ENCODE measurements around the gene LOXL4. TPM values are rescaled to one million over a fixed set of nuclear protein-coding genes. Genes with fewer than 3 reads are reported as not detected.

Gene LOXL4
- total RNA-seq, 1 experiment from 2014 or later = 0.13 TPM

DNA sequence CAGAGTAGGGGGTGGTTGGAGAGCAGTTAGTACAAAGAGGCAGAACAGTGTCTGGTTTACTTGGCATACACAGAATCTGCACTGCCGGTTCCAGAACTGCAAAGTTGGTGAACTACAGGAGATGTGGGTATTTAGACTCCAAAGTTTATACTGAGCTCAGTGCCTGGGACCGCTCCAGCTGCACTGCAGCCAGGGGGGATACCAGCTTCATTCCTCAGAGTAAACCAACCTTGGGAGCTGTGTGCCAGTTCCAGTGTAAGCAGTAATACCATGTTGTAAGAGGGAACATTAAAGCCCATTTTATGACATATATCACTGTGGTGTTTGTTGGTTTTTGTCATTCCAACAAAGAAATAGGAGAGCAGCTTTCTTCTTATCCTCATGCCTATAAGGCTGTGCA, 23.4 kb downstream of the LOXL4 start:
- Histone ChIP-seq H2AK5ac (ENCODE audit: insufficient read length, low read length) (no peak overlapping the region), H3K79me2 (ENCODE audit: insufficient read depth, low read length) (no peaks in the 10 kb centered on the region), H3K27me3 (ENCODE audit: insufficient read depth, low read length) (no peaks in the 10 kb centered on the region), H2BK12ac (ENCODE audit: insufficient read length, low read depth, low read length) (no peak overlapping the region), H4K8ac (replicated peaks; ENCODE audit: insufficient read length, low read depth, low read length) (no peak overlapping the region), H2AFZ (ENCODE audit: low read length) (no peak overlapping the region), H3K79me1 (ENCODE audit: insufficient read depth, low read depth, low read length, poor library complexity, severe bottlenecking) (no peaks in the 10 kb centered on the region), H3K23ac (ENCODE audit: insufficient read length, low read depth, low read length) (no peak overlapping the region), H3K56ac (ENCODE audit: insufficient read length, low read depth, low read length) (no peak overlapping the region), H3K4me2 (ENCODE audit: insufficient read depth, insufficient read length, low read length) (no peak overlapping the region), H3K9ac (ENCODE audit: extremely low read depth, insufficient read length, low read length) (no peak overlapping the region), H3K4ac (ENCODE audit: low read depth, low read length) (no peak overlapping the region), H3K23me2 (ENCODE audit: insufficient read length, low read depth, low read length, poor library complexity, severe bottlenecking) (no peaks in the 10 kb centered on the region), H3K14ac (ENCODE audit: insufficient read depth, low read length) (no peak overlapping the region), H3K18ac (ENCODE audit: insufficient read length, low read depth, low read length) (no peak overlapping the region), H2BK20ac (ENCODE audit: low read depth, low read length, poor library complexity, severe bottlenecking) (no peak overlapping the region), H4K91ac (ENCODE audit: insufficient read length, low read depth, low read length) (no peak overlapping the region), H2BK5ac (ENCODE audit: insufficient read length, low read length) (no peak overlapping the region), H2BK15ac (ENCODE audit: low read depth, low read length) (no peak overlapping the region), H3T11ph (ENCODE audit: low read length) (no peak overlapping the region), H3K27ac (ENCODE audit: insufficient read length, low read depth, low read length) (no peak overlapping the region), H4K5ac (ENCODE audit: insufficient read length, low read depth, low read length) (no peak overlapping the region), H3K9me3 (ENCODE audit: control insufficient read depth, low read depth, low read length) (no peaks in the 10 kb centered on the region), H2BK120ac (ENCODE audit: low read depth, low read length, poor library complexity, severe bottlenecking) (no peak overlapping the region), H3K4me1 (ENCODE audit: insufficient read depth, low read length) (no peaks in the 10 kb centered on the region), H4K20me1 (ENCODE audit: control insufficient read depth, insufficient read depth, insufficient read length) (no peaks in the 10 kb centered on the region)
- peaks cover 3 to 27% (median 14%) of the 10 kb centered on the region in 3 experiments; a peak in 6 of 7 replicates for H3K36me3 Mint-ChIP-seq (ENCODE audit: insufficient read depth in 1 of 3, low read depth in 3 of 3)
- no CpG with 5 or more reads among the region's 2 CpGs for WGBS (ENCODE audit: extremely low coverage, insufficient read length, low lambda C conversion rate)
- H3K4me3 Mint-ChIP-seq = no peak overlapping the region
- H3K4me1 Mint-ChIP-seq = peaks cover 0 to 4% of the 10 kb centered on the region in 2 experiments; a peak in 2 of 4 replicates
- no peaks in the 10 kb centered on the region for H3K27me3 Mint-ChIP-seq (ENCODE audit: low read depth)
- no peak for TF ChIP-seq CTCF (conservative IDR thresholded peaks at IDR 0.05)
- no peak overlapping the region for H3K27ac Mint-ChIP-seq
- H3K9me3 Mint-ChIP-seq = no peaks in the 10 kb centered on the region
- no peak for DNase-seq

All from H9 (cell line).